OCI-LY3 (cell line): ENCODE data around the gene C11orf54.

Source experiments
- H2AFZ ChIP-seq: fragments of 200-600, 300-600 bp; shearing (Covaris generic); 2 replicates; pipeline ENCODE4 v1.6.0; 2014; ENCODE audit warnings: antibody characterized with exemption, low read depth, low read length
- H3K27ac ChIP-seq: fragments of 200-600, 300-600 bp; sonication (generic); 2 replicates; pipeline ENCODE4 v1.5.1; 2014; ENCODE audit warnings: mild to moderate bottlenecking, low read length, moderate library complexity, mixed read lengths
- H3K27me3 ChIP-seq: fragments of 200-600, 300-600 bp; sonication (generic); 2 replicates; pipeline ENCODE4 v1.6.1; 2014; ENCODE audit warnings: low read depth, low read length, mixed read lengths
- H3K36me3 ChIP-seq: fragments of 200-600, 300-600 bp; sonication (generic); replicated peaks from 2 replicates; pipeline ENCODE3; 2014; ENCODE audit warnings: low read depth, low read length, mixed read lengths
- H3K4me1 ChIP-seq: fragments of 300-600, 200-600 bp; sonication (generic); 2 replicates; pipeline ENCODE4 v1.6.1; 2014; ENCODE audit warnings: low read length, mixed read lengths
- H3K4me2 ChIP-seq: fragments of 200-600, 300-600 bp; sonication (generic); 2 replicates; pipeline ENCODE4 v1.6.1; 2014; ENCODE audit warnings: low read length, mixed read lengths
- H3K4me3 ChIP-seq: fragments of 300-600, 200-600 bp; sonication (generic); 2 replicates; pipeline ENCODE4 v1.5.1; 2014; ENCODE audit warnings: antibody characterized with exemption, mild to moderate bottlenecking, low read length, moderate library complexity
- H3K79me2 ChIP-seq: fragments of 300-600, 200-600 bp; shearing (Covaris generic); 2 replicates; pipeline ENCODE4 v1.6.1; 2014; ENCODE audit warnings: mild to moderate bottlenecking, low read length, mixed read lengths
- H3K9ac ChIP-seq: fragments of 300-600, 200-600 bp; shearing (Covaris generic); 2 replicates; pipeline ENCODE4 v1.6.0; 2014; ENCODE audit warnings: mild to moderate bottlenecking, low read length, moderate library complexity
- H3K9me3 ChIP-seq: fragments of 200-600, 300-600 bp; shearing (Covaris generic); 2 replicates; pipeline ENCODE4 v1.6.1; 2014; ENCODE audit warnings: low read length, mixed read lengths; ENCODE audit not compliant: insufficient read depth
- H4K20me1 ChIP-seq: fragments of 200-600, 300-600 bp; sonication (generic); 2 replicates; pipeline ENCODE4 v1.6.1; 2016; ENCODE audit warnings: low read length, mixed read lengths; ENCODE audit not compliant: insufficient read depth
- EZH2phosphoT487 ChIP-seq: fragments of 200-600 bp; shearing (Covaris generic); IDR thresholded peaks from 2 replicates; pipeline ENCODE4 v1.6.1; 2018; ENCODE audit warnings: antibody characterized with exemption, mixed run types, low read depth
- TF ChIP-seq, protein P1 (sequence below): fragments of 200-600, 300-600 bp; sonication (generic); IDR thresholded peaks from 2 replicates; pipeline ENCODE4 v1.5.1; 2014; ENCODE audit warnings: antibody characterized with exemption, low read length, low read depth

C11orf54 gene

DNA sequence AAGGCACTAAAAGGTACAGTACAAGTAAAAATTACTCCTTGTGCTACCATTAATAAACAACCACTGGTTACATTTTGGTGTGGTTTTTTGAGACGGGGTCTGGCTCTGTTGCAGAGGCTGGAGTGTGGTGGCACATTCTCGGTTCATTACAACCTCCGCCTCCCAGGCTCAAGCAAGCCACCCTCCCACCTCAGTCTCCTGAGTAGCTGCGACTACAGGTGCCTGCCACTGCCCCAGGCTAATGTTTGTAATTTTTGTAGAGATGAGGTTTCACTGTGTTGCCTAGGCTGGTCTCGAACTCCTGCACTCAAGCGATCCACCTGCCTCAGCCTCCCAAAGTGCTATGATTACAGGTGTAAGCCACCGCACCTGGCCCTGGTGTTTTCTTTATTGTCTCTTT lies 20.9 kb upstream of the C11orf54 start:
- H3K4me1 ChIP-seq, result peaks cover 16% of the 10 kb centered on the region
- no peaks in the 10 kb centered on the region for H4K20me1 ChIP-seq
- H3K27ac ChIP-seq, result no peak overlapping the region
- peaks cover 55% of the 10 kb centered on the region for H3K36me3 ChIP-seq
- TF ChIP-seq, protein P1, sequence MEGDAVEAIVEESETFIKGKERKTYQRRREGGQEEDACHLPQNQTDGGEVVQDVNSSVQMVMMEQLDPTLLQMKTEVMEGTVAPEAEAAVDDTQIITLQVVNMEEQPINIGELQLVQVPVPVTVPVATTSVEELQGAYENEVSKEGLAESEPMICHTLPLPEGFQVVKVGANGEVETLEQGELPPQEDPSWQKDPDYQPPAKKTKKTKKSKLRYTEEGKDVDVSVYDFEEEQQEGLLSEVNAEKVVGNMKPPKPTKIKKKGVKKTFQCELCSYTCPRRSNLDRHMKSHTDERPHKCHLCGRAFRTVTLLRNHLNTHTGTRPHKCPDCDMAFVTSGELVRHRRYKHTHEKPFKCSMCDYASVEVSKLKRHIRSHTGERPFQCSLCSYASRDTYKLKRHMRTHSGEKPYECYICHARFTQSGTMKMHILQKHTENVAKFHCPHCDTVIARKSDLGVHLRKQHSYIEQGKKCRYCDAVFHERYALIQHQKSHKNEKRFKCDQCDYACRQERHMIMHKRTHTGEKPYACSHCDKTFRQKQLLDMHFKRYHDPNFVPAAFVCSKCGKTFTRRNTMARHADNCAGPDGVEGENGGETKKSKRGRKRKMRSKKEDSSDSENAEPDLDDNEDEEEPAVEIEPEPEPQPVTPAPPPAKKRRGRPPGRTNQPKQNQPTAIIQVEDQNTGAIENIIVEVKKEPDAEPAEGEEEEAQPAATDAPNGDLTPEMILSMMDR, result no peak
- no peaks in the 10 kb centered on the region for H3K9me3 ChIP-seq
- H3K4me2 ChIP-seq, result no peak overlapping the region
- no peak overlapping the region for H2AFZ ChIP-seq
- no peak overlapping the region for H3K9ac ChIP-seq
- no peaks in the 10 kb centered on the region for H3K27me3 ChIP-seq
- no peak overlapping the region for H3K4me3 ChIP-seq
- H3K79me2 ChIP-seq, result peaks cover 22% of the 10 kb centered on the region

DNA sequence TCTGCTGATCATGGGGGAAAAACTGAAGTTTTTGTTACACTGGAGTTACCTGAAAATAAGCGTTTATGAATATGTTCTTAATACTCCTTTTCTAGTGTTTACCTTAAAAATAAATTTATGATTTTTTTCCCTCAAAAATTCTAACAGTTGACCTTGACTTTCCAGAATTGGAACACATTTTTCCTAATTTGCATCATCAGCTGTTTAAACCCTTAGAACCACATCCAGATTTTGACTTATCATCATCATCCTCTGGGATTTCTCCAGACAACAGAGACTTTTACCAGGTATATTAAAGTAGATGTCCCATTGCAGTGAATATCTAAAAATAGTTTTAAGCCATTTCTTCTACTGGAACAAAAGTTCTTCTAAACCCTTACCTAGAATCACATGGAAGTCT lies 17.4 kb upstream of the C11orf54 start:
- no peak overlapping the region for H2AFZ ChIP-seq
- 0 out of 2 replicates have a peak, but pooled peaks cover 10% of the 10 kb centered on the region for H4K20me1 ChIP-seq
- H3K27ac ChIP-seq, result no peak overlapping the region
- H3K4me3 ChIP-seq, result no peak overlapping the region
- no peaks in the 10 kb centered on the region for H3K9me3 ChIP-seq
- H3K79me2 ChIP-seq, result peaks cover 4% of the 10 kb centered on the region
- no peaks in the 10 kb centered on the region for H3K27me3 ChIP-seq
- no peak overlapping the region for H3K9ac ChIP-seq
- H3K36me3 ChIP-seq, result peaks cover 64% of the 10 kb centered on the region
- H3K4me1 ChIP-seq, result no peaks in the 10 kb centered on the region
- H3K4me2 ChIP-seq, result no peak overlapping the region
- TF ChIP-seq, protein P1, result no peak
- no peak for TF ChIP-seq EZH2phosphoT487

DNA sequence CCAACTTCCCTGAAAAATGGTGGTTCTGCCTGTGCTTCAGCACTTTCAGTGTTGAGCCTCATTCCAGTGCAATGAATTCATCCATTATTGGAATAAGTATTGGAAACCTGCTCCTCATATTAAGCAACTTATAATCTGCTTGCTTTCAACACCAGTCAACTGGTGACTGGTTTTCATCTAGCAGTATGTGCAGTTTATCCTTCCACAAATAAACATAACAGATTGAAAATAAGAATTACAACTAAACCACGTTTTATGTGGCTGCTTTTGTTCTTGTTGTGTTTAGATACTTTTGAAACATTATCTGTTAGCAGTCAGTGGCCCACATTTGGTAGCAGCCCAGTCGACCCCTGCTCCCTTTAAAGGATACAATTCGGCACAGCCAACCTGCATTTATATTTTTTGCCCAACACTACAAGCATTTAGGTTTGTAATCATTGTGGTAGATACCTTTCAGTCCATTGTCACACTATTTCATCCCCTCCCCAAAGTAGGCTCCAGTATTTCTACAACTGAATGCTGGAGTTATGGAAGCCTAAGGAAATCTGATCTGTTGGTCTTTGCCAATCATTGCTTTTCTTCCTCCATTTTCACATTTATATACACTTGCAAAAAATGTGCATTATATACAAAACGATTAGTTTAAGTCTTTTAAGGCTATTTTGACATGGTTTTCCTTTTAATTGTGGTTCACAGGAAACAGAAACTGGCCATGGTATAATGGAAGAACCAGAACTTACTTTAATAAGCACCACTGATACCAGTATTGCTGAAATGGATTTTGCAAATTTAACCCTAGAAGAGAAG lies 13.3 kb upstream of the C11orf54 start:
- Histone ChIP-seq H3K9me3 (no peaks in the 10 kb centered on the region), H3K27me3 (no peaks in the 10 kb centered on the region), H3K27ac (peak overlapping the region; percentile 1; the same call in 1 of the 2 replicates), H3K4me1 (no peaks in the 10 kb centered on the region), H3K79me2 (peaks cover 13% of the 10 kb centered on the region), H3K4me2 (no peak overlapping the region), H4K20me1 (peaks cover 38% of the 10 kb centered on the region), H2AFZ (no peak overlapping the region), H3K9ac (no peak overlapping the region), H3K4me3 (no peak overlapping the region), H3K36me3 (peaks cover 80% of the 10 kb centered on the region)
- TF ChIP-seq, protein P1, result no peak
- no peak for TF ChIP-seq EZH2phosphoT487

DNA sequence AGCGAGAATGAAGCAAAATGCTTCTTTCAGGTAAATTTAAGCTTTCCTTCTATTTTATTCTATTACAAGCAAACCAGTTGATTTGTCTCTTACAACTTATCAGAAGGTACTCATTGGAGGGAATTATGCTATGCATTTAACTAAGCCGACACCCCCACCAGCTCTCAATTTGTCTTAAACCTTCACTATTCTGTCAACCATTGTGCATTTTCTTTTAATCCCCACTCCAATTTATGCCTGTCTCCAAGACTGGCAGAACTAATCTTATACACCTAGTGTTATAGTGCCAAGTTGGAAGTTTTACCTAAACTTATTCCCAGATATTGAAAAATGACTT lies 12.7 kb upstream of the C11orf54 start:
- peaks cover 86% of the 10 kb centered on the region for H3K36me3 ChIP-seq

More for the DNA sequence above, 12.7 kb upstream of the C11orf54 start:
- peaks cover 43% of the 10 kb centered on the region for H4K20me1 ChIP-seq
- no peak overlapping the region for H3K4me2 ChIP-seq
- no peak overlapping the region; the same call in 1 of the 2 replicates for H3K27ac ChIP-seq
- H3K27me3 ChIP-seq, result no peaks in the 10 kb centered on the region
- peaks cover 2% of the 10 kb centered on the region; the same call in 1 of the 2 replicates for H3K4me1 ChIP-seq
- no peak overlapping the region for H3K4me3 ChIP-seq
- no peaks in the 10 kb centered on the region for H3K9me3 ChIP-seq
- H3K79me2 ChIP-seq, result peaks cover 19% of the 10 kb centered on the region
- TF ChIP-seq, protein P1, result no peak
- no peak for TF ChIP-seq EZH2phosphoT487
- H3K9ac ChIP-seq, result no peak overlapping the region
- H2AFZ ChIP-seq, result no peak overlapping the region
